HG03469 (cell line): ENCODE data around the gene SORCS2.

ENCODE experiments used
- ATAC-seq: cut with Tn5 transposase; IDR thresholded peaks from one replicate; pipeline ENCODE4 v1.9.1; 2021; ENCODE audit warnings: mild to moderate bottlenecking, moderate library complexity, moderate number of reproducible peaks; ENCODE audit not compliant: unreplicated experiment

The SORCS2 gene

DNA sequence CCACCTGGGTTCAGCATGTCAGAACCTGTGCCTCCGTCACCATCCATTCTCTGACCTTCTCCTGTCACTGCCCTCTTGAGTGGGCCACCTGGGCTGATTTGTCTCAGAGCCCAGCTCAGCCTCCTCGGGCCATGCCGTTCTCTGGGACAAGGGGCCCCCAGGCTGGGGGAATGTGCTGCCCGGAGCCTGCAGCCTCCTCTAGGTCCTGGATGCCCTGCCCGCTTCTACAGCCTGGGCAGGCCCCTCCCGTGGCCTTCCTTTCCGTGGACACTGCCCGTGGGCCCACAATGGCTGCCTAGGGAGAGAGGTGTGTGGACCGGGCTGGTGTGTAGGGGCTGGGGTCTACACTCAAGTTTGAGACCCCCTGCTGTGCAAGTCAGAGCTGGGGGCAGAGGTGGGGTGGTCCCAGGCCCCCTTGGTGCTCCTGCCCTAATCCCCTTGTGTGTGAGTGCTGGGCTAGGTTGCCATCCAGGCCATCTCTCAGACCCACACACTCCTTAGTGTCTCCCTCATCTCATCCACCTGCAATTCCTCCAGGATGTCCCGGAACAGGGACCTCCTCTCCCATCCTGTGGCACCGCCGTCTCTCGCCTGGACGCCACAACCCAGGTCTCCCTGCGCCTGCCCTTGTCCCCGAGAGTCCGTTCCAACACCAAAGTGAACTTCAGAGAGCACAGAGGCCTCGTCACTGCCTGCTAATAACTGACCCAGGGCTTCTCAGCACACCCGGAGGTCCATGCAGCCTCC lies 230.0 kb downstream of the SORCS2 start:
- ATAC-seq: no peak

DNA sequence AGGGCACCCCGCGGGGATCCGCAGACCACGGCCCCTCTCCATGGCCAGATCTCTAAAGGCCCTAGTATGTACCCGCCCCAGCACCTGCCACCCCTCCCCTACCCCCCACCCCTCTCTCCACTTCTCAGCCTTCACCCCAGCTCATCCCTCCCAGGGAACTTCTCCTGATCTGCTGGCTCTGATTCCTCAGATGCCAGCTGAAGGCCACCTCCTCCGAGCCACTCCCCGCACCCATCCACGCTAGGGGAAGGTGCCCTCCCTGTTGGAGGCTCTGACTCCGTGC lies 230.5 kb downstream of the SORCS2 start:
- ATAC-seq: no peak

DNA sequence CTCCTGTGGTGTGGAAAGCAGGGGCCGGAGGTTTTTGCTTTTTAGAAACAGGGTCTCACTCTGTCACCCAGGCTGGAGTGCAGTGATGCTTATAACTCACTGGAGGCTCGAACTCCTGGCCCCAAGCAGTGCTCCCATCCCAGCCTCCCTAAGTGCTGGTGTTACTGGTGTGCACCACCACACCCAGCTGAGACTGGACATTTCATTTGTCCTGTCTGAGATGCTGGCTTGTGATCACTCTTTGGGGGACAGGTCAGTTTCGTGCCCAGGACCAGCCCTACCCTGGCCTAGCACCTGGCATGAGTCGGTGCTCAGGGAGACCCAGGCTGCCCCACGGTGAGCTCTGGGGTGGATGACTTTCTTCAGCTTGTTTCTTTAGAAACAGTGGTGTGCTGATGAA lies 231.1 kb downstream of the SORCS2 start:
- no peak for ATAC-seq

DNA sequence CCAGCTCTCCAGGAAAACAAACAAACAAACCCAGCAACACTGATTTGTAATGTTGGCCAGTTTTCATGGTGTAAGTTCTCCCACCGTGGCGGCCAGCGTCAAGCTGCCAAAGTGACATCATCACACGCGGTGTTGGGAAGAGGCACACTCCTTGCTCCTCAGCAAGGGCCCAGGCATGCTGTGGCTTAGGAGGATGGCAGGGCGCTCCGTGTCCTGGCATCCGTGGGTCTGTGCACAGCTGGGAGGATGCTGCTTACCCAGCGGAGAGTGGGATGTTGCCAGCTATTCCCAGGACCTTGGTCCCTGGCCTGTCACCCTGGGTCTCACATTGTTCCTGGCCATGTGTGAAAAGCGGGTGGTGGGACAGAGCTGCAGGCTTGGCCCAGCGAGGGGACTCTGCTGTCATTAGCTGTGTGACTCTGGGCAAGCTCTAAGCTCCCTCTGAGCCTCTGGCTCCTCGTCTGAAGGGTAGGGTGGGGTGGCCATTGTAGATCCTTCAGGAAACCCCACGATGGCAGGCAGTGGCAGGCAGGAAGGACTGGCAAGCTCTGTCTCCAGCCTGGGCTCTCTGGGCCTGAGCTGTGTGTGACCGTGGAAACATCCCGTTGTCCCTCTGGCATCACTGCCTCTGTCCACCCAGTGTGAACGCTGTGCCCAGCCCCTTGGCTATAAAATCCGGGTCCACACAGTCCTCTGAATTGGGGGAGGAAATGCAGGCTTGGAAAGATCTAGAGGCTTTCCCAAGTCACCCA lies 231.6 kb downstream of the SORCS2 start:
- no peak for ATAC-seq

DNA sequence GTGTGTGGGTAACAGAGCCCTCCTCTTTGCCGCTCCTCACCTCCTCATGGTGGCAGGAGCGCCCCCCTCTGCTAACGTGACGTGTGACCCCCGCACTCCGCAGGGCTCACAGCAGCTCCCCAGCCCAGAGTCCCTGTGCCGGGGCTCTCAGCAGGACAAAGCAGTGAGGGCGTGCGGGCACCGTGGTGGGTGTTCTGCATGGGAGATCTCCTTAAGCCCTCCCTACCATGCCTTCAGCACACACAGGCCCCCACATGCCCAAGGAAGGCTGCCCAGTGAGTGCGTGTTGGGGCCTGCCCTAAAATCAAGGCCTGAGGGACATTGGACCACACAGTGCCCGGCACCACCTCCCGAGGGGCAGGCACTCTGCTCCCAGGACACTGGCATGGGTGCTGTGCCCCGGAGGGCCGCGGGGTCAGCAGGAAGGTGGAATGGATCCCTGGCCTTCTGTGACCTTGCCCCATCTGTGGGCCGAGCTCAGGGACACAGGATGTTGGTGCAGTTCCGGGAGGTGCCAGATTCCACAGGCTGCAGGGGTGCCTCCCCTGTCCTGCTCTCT lies 232.3 kb downstream of the SORCS2 start:
- ATAC-seq: no peak

DNA sequence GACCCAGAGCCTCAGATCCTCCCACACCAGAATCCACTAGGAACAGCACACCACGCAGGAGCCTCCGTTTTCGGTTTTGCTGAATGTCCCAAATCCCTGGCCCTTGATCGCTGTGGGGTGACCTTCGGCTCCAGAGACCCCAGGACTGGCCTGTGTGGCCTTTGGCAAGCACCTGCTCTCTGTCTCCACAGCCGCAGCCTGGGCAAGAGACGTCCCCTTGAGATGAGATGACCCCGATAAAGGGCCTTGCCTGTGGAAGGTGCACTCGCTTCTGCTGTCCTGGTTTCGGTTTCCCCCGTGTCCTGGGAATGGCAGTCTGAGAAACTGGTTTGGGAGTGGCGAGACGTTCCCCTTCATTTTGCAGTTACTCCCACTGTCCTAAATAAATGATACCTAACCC lies 232.8 kb downstream of the SORCS2 start:
- ATAC-seq: no peak

DNA sequence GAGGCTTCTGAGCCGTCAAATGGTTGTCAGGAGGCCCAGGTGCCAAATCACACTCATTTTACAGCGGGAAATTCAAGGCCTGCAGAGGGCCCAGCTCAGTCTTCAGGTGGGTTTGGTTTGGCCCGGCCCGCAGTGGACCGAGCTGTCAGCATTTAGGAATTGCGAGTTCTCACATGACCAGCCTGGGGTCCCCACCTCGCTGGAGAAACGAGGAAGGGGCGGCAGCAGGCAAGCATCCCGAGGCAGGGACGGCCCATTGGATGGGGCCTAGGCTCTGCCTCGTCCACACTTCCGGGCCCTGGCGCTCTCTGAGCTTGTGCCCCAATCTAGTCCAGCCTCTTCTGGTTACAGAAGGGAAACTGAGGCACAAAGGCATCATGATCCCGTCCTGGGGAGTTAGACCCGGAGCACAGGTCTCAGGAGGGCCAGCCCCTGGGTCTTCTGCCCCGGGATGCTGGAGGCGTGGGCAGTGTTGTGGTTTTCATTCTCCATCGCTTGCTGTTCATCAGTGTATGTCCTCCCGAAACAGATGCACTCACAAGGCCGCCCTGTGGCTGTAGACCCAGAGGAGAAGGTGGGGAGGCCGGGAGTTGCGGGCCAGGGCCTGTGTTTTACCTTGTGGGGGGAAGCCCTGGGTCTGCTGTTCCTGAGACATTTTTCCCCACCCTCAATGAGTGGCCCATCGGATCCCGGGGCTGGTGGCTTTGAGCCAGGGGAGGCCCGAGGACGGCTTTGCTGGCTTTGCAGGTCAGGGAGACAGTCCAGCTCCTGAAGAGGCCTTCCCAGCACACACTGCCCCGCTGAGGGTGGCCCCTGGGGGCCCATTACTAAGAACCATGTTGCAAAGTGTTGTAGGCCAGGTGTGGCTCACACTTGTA lies 233.5 kb downstream of the SORCS2 start:
- ATAC-seq: no peak

DNA sequence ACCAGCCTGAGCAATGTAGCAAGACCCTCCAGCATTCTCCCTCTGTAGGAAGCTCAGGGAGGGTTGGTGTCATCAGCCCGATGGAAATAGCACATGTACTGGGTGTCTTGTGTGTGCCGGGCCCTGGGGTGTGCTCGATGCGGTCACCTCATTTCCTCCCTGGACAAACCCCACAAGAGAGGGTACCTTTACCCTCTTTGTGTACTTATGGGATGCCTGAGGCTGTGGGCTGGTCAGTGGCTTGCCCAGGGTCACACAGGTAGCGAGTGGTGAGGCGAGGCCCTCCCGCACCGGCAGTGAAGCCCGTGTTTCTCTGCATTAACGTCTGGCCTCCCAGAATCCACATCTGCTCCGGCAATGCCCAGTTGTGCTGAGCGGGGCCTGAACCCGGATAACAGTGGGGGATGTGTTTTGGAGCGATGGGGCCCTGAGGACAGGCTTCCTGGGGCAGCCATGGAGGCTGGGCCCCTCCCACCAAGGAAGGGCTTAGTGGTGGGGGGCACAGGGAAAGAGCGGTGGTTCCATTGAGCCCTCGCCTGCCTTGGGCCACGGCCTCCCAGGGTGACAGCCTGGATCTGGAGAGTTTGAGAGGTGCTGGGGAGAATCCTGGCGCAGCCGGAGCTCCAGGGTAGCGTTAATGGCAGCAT lies 234.3 kb downstream of the SORCS2 start:
- no peak for ATAC-seq

DNA sequence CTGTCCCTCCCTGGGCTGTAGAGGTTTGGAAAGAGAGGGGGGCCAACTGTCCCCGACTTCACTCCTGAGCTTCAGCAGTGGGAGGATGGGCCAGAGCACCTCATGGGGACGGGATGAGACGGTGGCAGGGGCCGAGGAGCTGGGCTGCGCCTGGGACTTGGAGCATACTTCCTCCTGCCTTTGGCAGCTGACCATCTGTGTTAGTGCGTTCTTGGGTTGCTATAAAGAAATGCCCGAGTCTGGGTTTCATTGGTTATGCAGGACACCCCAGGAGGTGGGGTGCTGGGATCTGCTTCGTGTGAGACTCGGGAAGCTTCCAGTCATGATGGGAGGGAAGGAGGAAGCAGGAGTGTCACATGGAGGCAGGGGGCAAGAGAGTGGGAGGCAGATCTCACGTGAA lies 235.0 kb downstream of the SORCS2 start:
- no peak for ATAC-seq

DNA sequence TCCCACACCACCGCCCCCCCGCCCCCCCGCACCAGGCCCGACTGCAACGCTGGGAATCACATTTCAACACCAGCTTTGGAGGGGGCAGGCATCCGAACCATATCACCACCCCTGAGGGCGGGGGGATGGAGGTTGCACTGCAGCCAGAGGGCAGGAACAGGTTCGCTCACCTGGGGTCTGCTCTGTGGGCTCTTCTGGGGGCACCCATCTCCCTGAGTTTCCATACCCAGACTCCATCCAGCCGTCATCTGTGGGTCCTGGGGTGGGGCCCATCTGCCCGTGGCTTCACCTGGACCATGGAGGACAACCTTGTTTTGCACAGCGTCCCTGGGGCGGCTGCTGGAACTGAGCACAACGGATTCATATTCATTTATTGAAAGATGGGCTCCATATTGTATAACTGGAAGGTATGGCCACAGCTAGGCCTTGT lies 235.5 kb downstream of the SORCS2 start:
- ATAC-seq: no peak

DNA sequence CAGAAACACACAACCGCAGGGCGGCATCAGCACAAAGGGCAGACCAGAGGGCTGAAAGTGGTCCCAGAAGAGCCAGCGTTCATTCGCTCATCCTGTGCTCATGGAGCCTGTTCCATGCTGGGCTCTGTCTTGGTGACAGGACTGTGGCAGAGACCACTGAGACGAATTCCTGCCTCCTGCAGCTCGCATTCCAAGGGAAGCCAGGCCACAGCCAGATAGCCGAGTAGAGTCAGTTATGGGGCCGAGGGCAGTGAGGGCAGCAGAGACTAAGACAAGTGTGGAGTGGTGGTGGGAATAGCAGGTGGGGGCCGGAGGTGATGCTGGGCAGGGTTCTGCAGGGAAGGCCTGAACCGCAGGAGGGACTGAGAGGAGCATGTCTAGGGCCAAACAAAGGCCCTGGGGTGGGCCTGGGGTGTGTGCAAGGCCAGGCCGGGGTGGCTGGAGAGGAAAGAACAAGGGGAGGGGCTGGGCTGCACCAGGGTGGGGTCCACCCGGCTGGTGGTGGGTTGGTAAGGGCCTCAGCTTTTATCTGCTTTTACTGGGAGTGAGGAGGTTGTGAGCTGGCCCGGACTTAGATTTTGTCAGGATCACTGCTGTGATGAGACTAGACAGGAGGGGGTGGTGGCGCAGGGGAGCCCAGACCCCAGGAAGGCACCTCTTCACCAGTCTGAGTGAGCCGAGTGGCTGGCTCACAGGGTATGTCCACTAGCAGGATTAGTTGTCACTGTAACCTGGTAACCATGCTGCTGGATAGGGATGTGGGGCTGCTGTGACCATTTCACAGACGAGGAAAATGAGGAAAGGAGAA lies 236.1 kb downstream of the SORCS2 start:
- ATAC-seq: no peak

DNA sequence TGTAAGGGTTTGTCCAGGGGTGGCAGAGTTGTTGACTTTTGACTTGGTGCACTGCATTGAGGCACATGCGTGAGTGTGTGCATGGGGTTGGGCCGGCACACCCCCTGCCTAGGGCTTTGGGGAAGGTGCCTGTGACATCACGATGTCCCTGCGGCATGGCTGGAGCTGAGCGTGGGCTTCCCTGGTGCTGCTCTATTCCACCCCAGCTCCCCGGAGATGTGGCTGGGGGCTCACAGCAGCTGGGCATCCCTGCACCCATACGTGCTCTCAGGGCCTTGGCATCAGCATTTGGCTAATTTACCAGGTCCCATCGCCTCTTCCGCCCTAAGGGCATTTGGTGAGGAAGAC lies 236.7 kb downstream of the SORCS2 start:
- ATAC-seq: no peak

DNA sequence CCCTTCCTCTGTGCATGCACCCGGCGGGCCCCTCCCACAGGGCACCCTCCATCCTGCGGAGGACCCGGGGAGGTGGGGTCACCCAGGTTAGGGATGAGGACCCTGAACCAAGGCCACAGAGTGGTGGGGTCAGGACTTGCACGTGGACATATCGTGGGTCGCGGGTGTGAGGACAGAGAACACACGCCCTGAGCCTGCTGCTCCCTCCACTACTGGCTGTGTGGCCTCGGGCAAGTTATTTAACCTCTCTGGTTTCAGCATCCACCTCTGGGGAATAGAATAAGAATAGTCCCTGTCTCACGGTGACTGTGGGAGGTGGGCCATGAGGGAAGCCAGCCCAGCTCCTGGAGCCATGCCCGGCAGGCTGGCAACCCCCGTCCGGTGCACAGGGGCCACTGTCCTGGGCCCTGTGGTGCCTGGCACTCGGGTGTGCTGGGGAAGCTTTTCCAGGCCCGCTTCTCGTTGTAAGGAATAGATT lies 237.3 kb downstream of the SORCS2 start:
- no peak for ATAC-seq

DNA sequence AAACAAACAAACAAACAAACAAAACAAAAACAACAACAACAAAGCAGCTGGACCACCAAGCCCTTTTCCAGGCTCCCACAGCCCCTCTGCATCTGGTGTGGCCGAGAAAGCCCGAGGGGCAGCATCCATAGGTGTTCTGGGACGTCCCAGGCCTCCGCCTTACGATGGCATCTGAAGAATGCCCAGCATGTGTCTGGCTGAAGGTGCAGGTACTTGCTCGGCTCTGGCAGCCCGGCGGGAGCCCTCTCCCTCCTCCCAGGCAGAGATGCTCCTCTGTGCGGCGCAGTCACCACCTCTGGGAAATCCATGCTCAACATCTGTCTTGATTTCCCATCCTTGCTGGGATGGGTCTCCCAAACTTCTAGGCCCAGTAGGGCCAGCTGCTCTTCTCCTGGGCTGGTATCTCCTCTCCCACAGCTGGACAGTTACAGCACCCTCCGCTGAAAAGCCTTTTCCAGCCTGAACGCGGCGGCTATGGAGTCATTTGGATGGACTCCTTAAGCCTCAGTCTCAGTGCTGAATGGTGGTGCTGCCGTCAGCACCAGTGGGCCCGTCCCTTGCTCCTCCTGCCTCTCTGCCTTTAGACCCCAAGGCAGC lies 238.1 kb downstream of the SORCS2 start:
- no peak for ATAC-seq

DNA sequence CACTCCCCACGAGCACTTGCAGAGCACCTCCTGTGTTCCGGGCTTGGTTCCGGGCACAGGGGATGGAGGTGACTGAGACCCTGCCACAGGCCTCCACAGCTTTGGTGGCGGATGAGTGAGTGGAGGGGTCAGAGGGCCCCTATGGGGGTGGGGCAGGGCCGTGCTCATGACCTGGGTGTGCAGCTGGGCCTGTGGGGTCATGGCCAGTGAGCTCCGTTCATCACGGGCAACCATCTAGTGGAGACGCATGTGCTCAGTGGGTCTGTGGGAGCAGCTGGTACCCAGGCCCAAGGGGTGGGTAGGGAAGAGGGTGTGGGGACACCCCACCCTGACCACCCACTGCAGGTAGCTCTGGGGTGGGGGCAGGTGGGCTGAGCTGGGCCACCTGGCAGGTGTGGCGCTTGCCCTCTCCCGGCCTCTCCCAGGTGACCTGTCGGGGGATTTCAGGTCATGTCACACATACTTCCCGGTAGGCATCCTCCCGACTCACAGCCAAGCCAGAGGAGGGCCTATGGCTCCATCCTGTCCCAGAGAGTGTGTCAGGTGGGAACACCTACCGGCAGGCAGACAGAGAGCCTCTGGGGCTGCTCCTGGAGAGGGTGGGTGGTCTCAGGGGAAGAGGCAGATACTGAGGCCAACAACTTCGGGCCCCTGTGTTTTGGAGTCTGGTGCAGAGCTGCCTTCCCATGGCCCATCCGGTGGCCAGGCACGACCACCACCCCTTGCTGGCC lies 238.8 kb downstream of the SORCS2 start:
- no peak for ATAC-seq

DNA sequence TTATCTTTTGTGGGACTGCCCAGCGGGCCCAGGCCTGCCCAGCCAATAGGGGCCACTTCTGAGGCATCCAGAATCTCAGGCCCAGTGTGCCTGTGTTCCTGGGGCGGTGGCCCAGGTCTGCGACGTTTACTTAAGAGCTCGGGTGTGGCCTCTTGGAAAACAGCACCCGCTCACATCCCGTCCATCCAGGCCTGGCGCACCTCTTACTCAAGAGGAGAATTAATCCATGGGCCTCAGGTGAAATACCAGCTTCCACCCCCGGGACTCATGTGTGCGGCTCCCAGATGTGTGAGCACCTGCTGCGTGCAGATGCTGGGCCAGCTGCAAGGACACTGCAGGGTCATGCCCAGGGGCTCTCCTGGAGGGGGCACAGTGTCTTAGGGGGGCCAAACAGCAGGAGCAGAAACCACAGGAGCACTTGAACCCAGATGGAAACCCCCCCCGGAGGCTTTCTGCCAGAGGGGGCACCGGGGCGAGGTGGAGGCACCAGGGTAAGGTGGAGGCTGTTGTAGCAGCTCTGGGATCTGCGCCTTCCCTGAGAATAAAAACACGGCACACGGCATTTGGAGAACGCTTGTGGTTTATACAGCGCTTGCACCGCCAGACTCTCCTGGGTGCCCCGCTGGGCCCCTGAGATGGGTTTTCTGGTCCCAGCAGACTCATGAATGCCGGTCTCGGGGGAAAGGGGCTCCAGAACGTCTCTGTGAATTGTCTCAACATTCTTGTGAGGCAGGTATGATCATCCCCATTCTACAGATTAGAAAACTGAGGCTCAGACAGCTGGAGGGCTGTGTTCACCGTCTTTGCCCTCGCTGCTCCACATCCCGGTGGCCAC lies 239.6 kb downstream of the SORCS2 start:
- ATAC-seq: no peak

DNA sequence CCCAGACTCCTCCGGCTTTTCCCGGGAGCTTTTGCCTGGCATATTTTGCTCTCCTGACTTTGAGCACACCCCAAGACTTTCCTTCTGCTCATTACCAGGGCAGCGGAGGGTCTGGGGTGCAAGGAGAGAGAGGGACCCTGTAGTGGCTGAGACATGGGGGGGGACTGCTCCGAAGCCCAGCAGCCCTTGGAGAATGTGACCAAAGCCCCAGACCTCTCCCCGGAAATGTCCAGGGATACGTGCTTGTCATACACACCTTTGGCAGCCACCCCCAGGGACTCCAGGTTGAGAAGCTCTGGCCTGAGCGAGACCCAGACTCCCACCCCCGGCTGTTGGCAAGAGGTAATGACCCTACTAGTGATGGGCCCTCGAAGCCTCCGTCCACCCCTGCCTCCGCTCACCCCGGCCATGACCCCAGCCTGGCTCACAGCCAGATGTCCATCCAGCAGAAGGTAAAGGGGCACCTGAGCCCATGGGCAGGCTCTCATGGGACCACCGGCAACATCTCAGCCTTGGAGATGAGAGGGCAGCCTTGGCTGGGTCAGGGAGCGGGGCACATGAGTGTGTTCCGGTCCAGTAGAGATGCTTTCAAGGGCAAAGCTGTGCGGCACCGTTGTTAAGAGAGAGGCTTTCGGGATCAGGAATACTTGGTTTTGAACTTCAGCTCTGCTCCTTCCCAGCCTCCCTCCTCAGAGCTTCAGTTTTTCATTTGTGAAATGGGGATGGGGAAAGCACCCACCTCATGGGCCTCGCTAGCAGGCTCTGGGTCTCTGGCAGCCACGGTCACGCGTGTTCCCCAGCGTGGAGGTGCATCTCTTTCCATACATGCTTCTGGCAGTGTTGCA lies 240.4 kb downstream of the SORCS2 start:
- no peak for ATAC-seq
